ENCODE data around the gene EXOSC6.
"Not testable (repeated sequence)": the region's sequence is repeated elsewhere in the genome, so short reads cannot be mapped to it uniquely, and the experiment has no call there.

Gene EXOSC6

DNA sequence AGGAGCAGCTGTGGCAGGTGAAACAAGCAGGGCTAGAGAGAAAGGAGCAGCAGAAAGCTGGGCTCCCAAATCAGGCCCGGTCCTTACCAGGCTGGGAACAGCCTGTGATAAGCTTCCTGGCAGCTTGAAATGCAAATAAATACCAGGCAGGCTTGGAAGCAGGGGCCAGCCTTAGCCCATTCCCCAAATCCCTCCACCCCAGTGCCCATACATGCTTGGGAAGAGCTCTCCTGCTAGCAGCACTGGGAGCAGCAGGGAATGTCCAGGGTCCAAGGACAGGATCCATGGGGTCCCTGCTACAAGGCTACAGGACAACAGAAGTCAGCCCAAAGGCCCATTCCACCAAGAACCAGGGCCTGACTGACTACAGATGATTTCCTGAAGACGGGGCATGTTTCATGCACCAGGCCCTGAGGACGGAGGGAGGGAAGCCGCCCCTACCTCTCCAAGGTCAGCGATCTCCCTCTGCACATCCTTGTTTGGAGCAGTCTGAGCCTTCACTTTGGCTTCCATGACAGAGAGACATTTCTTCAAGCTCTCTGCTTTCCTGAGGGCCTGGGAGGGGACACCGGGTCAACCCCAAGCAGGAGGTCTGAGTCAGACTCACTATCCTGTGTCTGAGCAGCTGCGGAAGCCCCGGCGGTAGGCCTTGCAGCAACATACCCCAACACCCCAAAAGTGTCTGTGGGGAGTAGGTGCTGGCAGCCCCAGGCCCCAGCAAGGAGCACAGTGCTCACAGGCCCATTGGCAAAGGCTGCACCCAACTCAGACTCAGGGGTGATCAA is 2.6 kb upstream of the EXOSC6 start:
- DNase-seq = no peak

DNA sequence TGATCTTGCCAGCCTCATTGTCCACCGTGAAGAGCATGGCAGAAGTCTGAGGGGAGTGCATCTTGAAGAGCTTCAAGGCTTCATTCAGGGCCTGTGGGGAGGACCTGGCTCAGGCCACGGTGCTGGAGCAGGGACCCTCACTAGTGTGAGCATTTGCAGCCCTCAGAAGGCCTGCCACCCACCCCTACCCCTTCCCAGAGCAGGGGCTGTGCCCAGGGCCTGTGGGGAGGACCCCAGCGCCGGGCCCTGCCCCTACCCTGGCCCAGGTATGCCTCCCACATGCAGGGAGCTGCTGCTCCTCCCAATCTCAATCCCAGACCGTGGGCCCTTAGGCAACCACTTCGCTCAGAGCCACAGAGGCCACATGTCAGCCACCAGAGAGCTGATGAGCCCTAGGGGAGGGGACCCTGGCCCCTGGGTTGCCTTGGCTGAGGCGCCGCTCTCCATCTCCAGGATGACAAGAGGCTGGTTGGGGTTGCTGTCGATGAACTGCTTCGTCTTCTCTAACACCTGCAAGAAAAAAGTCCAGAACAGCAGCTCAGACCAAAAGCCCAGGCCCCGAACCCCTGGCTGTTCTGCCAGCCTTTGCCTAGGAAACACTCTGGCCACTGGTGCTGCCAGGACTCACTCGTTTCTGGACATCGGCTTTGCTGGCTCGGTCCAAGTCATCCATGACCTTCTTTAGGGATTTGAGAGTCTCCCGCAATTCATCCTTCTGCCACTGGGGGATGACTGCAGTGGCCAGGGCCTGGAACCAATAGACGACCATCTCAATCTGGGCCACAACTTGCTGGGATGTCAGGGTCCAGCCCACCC is 1.8 kb upstream of the EXOSC6 start:
- peak; percentile 3 to 22 for DNase-seq

DNA sequence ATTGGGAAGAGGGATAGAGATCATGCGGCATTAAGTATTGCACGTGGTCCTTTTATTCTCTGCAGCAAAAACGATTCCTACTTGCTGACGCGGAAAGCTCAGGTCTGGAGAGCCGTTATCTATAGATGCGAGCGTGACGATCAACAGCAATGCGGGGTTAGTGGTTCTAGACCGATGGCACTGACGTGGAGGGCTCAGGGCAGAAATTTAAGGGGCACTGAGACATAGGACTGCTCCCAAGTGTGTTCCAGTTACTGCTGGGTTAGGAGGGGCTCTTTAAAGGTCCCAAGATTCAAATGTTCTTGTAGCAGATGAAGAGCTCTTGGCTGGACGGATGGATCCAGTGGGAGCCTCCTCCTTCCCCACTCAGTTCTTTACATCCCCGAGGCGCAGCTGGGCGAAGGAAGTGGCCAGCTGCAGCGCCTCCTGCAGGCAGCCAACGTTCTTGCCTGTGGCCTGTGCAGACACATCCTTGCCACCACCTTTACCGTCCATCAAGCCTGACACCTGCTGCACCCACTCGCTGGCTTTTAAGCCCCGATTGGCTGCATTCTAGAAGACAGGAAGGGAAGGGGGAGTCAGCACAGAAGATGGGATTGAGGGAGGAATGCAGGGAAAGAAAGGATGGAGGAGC is 732 bp upstream of the EXOSC6 start:
- DNase-seq = no peak

DNA sequence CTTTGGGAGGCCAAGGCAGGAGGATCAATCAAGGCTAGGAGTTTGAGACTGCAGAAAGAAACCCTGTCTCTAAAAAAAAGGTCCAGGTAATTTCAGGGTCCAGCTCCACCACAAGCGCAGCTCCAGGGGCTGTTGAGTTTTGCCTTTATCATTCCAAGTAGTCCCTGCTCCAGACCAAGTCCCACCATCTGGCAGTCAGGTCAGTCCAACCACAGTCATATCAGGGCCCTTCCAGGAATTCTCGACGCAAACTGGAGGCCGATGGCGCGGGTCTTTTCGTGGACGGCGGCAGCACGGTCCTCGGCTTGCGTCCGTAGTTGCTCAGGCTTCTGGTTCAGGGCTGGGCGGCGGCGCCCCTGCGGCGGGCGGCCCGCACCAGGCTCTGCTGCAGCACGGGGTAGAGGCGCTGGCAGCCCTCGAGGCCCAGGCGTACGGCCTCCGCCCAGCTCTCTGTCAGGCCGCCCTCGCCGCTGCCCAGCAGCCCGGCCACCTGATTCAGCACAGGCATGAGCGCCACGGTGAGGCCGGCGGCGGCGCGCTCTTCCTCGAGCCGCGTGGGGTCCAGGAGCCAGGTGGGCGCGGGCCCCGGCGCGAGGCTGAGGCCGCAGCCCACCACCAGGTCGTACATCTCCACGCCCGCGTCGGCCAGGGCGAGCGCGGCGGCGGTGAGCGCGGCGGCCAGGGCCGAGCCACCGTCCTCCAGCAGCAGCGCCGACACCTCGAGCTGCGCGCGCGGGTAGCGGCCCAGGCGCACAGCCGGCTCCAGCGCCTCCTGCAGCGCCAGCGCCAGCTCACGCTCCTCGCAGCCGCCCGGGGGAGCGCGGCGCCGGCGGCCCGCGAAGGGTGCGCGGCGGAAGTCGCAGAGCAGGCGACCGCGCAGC is 752 bp downstream of the EXOSC6 start:
- peak in 1 of 2 experiments; percentile 40 for DNase-seq

DNA sequence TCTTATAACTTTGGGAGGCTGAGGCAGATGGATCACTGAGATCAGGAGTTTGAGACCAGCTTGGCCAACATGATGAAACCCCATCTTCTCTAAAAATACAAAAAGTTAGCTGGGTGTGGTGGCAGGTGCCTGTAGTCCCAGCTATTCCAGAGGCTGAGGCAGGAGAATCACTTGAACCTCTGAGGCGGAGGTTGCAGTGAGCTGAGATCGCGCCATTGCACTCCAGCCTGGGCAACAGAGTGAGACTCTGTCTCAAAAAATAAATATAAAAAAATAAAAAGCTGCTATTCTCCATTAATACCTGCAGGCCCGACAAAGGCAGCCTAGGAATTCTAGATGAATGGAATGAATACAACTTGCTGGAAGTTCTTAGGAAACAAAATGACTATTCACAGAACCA is 2.0 kb downstream of the EXOSC6 start:
- DNase-seq = not testable (repeated sequence)

DNA sequence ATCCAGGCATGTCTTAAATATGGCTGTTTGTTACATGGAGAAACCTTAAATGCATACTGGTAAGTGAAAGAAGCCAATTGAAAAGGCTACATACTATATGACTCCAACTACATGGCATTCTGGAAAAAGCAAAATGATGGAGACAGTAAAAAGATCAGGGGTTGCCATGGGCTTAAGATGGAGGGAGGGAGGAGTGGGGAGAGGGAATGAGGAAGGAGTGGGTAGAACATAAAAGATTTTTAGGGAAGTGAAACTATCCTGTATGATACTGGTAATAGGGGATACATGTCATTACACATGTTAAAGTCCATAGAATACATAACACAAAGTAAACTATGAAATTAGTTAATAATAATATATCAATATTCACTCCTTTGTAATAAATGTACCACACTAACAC is 13.0 kb downstream of the EXOSC6 start:
- not testable (repeated sequence) for DNase-seq

DNA sequence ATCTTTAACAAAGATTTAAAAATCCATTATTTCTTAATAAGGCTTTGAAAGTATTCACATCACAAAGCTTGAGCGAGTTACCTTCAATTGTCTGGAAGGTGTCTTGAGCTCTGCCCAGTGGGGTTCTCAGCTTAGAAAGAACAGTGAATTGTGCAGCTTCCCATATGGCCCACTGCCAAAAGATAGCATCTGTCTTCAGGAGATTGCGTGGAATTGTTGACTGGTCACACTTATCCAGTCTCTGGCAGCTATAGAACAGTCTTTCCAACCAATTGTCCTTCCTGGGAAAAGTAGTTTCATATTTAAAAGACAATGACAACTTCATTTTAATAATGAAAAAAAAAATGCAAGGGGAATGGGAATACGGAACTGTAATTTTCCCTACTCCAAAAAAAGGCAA is 19.9 kb downstream of the EXOSC6 start:
- not testable (repeated sequence) for DNase-seq

DNA sequence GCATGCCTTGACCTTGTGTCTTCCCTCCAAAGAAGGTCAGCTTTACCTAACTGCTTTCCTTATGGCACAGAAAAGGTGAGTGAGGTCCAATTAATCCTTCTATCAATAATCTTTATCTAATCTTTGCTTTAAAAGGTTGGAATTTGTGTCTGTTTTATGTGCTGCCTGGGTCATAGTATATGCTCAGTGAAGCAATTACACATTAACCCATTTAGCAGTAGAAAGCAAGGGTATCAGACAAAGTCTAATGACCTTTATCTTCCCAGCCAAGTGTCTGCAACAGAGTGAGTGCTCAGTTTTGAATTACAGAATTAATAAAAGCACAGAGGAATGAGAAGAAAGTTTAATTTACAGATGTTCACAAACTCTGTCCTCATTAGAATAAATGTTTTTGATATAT is 25.7 kb downstream of the EXOSC6 start:
- DNase-seq = not testable (repeated sequence)

DNA sequence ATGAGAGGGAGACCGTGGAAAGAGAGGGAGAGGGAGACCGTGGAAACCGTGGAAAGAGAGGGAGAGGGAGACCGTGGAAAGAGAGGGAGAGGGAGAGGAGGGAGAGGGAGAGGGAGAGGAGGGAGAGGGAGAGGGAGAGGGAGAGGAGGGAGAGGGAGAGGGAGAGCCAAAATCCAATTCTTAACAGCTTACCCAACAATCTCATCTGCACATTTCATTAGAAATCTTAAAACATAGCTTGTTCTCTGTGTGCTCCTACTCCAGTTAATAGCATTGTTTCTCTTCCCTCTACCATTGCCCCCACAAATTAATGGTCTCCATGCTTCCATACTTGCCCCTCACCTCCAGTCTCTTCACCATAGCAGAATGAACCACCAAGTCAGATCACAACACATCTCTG is 26.3 kb downstream of the EXOSC6 start:
- not testable (repeated sequence) for DNase-seq

DNA sequence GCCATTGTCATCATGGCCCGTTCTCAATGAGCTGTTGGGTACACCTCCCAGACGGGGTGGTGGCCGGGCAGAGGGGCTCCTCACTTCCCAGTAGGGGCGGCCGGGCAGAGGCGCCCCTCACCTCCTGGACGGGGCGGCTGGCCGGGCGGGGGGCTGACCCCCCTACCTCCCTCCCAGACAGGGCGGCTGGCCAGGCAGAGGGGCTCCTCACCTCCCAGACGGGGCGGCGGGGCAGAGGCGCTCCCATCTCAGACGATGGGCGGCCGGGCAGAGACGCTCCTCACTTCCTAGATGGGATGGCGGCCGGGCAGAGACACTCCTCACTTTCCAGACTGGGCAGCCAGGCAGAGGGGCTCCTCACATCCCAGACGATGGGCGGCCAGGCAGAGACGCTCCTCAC is 27.1 kb downstream of the EXOSC6 start:
- not testable (repeated sequence) for DNase-seq

DNA sequence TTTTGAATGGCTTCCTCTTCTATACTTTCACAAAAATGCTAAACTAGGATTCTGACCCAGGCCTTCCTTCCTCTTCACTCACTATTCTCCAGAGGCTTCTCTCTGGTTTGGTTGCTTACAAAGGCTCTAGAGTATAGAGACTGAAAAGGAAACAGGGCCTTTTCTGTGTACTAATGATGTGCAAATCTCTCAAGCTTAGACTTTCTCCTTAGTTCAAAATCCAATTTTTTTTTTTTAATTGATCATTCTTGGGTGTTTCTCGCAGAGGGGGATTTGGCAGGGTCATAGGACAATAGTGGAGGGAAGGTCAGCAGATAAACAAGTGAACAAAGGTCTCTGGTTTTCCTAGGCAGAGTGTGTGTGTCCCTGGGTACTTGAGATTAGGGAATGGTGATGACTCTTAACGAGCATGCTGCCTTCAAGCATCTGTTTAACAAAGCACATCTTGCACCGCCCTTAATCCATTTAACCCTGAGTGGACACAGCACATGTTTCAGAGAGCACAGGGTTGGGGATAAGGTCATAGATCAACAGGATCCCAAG is 27.7 kb downstream of the EXOSC6 start:
- DNase-seq = not testable (repeated sequence)

DNA sequence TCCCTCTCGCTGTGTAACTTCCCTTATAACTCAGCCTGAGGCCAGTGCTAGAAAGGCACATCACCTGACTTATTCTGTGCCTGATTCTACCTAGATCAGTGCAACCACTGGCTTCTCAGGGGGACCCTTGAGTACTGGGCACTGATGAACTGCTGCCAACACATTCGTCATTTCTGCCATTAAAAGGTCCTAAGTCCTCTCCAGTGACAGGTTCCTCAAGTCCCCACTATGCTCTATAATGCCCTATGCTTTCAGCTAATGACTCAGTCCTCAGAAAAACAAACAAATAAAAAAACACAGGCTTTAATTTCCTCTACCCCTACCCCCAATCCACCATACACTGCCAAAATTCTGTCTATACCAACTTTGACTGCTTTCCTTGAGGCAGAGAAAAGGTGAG is 28.5 kb downstream of the EXOSC6 start:
- DNase-seq = not testable (repeated sequence)

DNA sequence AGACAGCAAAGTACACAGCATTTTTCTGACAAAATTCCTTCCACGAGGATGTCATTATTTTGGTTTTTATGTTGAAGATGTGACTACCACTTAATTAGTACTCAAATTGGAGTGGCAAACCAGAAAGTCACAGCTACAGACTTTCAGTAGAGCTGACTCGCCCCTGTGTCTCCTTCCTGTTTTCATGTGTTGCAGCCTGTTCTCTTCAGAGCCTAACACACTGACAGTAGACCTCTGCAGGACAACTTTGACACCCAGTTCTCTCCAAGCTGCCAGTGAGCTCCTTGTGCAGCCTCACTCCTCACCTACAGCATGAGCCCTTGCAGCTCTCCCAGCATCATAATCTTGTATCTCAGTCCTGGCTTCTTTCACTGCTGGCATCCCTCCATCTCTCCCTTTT is 29.2 kb downstream of the EXOSC6 start:
- DNase-seq = not testable (repeated sequence)

DNA sequence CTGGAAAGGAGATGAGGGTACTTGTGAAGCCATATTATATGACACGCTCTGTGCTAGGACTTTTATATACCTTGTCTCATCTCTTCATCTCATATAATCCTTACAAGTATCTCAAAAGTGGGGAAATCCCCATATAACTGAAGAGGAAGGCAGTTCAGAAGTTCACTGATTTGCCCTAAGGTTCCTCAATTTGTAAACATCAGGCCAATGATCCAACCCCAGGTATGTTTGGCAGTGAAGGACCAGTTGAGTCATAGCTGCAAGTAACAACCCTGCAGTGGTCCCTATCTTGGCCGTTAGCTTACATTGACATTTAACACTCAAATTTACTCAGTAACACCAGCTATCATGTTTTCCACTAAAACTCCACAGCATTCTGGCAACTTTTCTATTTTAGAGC is 33.2 kb downstream of the EXOSC6 start:
- not testable (repeated sequence) for DNase-seq

DNA sequence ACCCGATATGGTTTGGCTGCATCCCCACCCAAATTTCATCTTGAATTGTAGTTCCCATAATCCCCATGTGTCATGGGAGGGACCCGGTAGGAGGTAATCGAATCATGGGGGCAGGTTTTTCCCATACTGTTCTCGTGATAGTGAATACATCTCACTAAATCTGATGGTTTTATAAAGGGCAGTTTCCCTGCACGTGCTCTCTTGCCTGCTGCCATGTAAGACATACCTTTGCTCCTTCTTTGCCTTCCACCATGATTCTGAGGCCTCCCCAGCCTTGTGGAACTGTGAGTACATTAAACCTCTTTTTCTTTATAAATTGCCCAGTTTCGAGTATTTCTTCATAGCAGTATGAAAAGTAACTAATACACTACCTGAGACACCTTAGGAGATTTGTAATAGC is 45.4 kb downstream of the EXOSC6 start:
- DNase-seq = not testable (repeated sequence)

DNA sequence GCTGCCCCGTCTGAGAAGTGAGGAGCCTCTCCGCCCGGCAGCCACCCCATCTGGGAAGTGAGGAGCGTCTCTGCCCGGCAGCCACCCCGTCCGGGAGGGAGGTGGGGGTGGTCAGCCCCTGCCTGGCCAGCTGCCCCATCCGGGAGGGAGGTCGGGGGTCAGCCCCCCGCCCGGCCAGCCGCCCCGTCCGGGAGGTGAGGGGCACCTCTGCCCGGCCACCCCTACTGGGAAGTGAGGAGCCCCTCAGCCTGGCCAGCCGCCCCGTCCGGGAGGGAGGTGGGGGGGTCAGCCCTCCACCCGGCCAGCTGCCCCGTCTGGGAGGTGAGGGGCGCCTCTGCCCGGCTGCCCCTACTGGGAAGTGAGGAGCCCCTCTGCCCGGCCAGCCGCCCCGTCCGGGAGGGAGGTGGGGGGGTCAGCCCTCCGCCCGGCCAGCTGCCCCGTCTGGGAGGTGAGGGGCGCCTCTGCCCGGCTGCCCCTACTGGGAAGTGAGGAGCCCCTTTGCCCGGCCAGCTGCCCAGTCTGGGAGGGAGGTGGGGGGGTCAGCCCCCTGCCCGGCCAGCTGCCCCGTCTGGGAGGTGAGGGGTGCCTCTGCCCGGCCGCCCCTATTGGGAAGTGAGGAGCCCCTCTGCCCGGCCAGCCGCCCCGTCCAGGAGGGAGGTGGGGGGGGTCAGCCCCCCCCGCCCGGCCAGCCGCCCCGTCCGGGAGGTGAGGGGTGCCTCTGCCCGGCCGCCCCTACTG is 46.9 kb downstream of the EXOSC6 start:
- DNase-seq = not testable (repeated sequence)

DNA sequence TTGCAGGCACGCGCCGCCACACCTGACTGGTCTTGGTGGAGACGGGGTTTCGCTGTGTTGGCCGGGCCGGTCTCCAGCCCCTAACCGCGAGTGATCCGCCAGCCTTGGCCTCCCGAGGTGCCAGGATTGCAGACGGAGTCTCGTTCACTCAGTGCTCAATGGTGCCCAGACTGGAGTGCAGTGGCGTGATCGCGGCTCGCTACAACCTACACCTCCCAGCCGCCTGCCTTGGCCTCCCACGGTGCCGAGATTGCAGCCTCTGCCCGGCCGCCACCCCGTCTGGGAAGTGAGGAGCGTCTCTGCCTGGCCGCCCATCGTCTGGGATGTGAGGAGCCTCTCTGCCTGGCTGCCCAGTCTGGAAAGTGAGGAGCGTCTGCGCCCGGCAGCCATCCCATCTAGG is 47.7 kb downstream of the EXOSC6 start:
- not testable (repeated sequence) for DNase-seq

DNA sequence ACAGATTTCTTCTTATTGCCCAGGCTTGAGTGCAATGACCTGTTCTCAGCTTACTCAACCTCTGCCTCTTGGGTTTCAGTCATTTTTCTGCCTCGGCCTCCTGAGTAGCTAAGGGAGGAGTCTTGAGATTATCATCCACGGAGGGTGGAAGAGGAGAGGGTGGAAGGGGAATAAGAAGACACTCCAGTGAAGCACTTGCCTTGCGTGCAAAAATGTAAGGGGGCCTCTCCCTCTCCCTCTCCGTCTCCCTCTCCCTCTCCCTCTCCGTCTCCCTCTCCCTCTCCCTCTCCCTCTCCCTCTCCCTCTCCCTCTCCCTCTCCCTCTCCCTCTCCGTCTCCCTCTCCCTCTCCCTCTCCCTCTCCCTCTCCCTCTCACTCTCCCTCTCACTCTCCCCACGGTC is 48.2 kb downstream of the EXOSC6 start:
- DNase-seq = not testable (repeated sequence)

DNA sequence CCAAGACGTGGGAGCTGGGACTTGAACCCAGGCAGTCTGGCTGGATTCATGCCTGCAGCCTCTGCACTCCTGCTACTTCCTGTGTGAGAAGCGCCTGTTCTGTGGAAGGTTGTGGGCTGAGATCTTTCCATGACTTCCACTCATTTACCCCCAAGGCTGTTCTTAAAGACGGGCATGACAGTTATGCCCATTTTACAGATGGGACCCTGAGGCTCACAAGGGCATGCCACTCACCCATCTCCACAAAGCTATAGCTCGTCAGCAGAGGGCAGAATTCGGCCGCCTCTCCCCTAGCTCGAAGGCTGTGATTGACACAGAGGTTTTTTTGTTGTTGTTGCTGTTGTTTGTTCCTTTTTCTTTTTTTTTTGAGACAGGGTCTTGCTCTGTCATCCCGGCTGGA is 51.7 kb downstream of the EXOSC6 start:
- DNase-seq = not testable (repeated sequence)

DNA sequence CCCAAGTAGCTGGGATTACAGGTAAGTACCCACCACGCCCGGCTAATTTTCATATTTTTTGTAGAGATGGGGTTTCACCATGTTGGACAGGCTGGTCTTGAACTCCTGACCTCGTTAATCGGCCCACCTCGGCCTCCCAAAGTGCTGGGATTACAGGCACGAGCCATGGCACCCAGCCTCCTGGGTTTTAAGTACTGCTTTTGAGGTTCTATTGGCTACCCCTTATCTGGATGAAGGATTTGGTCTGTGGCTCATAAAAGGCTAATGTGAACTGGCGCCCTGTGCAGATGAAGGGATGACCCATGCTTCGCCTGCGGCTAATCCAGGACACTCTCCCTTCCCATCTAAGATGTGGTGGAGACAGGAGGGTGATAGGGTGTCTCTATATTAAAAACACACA is 52.6 kb downstream of the EXOSC6 start:
- not testable (repeated sequence) for DNase-seq

DNA sequence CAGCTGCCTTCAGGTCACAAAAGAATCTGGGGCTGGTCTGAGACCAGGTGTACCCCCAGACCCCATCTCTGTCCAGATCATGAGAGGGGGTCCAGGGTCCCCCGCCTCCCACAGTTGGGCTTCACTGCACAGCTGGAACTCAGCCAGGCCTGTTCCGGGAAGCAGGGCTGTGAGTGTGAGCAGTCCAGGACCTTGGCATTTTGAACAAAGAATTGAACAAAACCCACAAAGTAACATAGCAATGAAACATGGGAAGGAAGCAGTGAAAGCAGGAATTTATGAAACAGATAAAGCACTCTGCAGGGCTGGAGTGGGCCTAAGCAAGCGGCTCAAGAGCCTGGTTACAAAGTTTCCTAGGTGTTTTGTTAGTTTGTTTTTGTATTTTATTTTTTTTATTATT is 53.1 kb downstream of the EXOSC6 start:
- DNase-seq = not testable (repeated sequence)
